Panc1 (cell line): ENCODE results near the gene NOL4L.

Experiments
- CTCF ChIP-seq: fragments of 450-650 bp; IDR thresholded peaks from 2 replicates; pipeline ENCODE4 v1.5.1; 2017; ENCODE audit warnings: mild to moderate bottlenecking
- POLR2AphosphoS5 ChIP-seq: IDR thresholded peaks from 2 replicates; pipeline ENCODE4 v1.6.1; 2012; ENCODE audit warnings: mild to moderate bottlenecking, low read depth, low read length, moderate library complexity
- REST ChIP-seq, 2 experiments: IDR thresholded peaks; 2 replicates each; pipeline ENCODE4 v1.6.1; 2011 to 2012; ENCODE audit warnings: low read depth in 2 of 2, control low read depth in 1 of 2, low read length in 1 of 2, mild to moderate bottlenecking in 1 of 2, moderate library complexity in 1 of 2; ENCODE audit not compliant: insufficient read depth in 1 of 2

GRCh38 chr20:32467506-32468312, 117.4 kb downstream of the NOL4L start:
- TF ChIP-seq CTCF, result no peak
- no peak for TF ChIP-seq REST (IDR thresholded peaks at IDR 0.05; ENCODE audit: insufficient read depth in 1 of 2, low read depth in 2 of 2, low read length in 1 of 2)
- TF ChIP-seq POLR2AphosphoS5, result no peak
